H1 (cell line): ENCODE results near the gene ZNF316. TPM values are rescaled to one million over a fixed set of nuclear protein-coding genes. Genes with fewer than 3 reads are reported as not detected.

Experiments
- CTCF ChIP-seq, 3 experiments: IDR thresholded peaks; 1 replicate in 2 of 3; 2 replicates in 1 of 3; pipeline versions ENCODE4 v1.5.1 to v1.6.1; 2011; ENCODE audit warnings: low read length in 3 of 3, mild to moderate bottlenecking in 3 of 3, inconsistent platforms in 2 of 3, low read depth in 1 of 3, moderate library complexity in 1 of 3; ENCODE audit not compliant: insufficient read depth in 1 of 3; ENCODE audit errors: control extremely low read depth in 1 of 3
- RBBP5 ChIP-seq: IDR thresholded peaks from 2 replicates; pipeline ENCODE4 v1.7.1; 2012; ENCODE audit warnings: low read depth, mild to moderate bottlenecking, inconsistent platforms, low read length, moderate library complexity, borderline replicate concordance
- polyA plus RNA-seq, 7 experiments: library from polyadenylated mRNA; depleted of rRNA in 3 of 7; stranded (reverse) in 5 of 7; unstranded in 2 of 7; fragments of >200 nt in 5 of 7; fragments of 200-250 nt in 2 of 7; gene quantifications; 1 replicate in 5 of 7; 2 replicates in 1 of 7; 4 replicates in 1 of 7; pipeline versions ENCODE4 v1.2.1 to v1.2.3, GENCODE V29; 2011 to 2013; ENCODE audit warnings: missing spikeins in 2 of 7, mixed read lengths in 2 of 7
- total RNA-seq: library from RNA; stranded (reverse); fragmentation: NEBNext Ultra II Directional; extraction: Animal tissue kit (Norgen Biotek cat#: 25700); gene quantifications from 2 replicates; pipeline ENCODE4 v1.2.1, GENCODE V29; 2021

ZNF316 gene
- total and polyA plus RNA-seq, 2 of the 8 experiments (the other 6 are each of a cell fraction or from before 2014, with no cell fraction given), result 3.6 to 13.7 TPM

GRCh38 chr7:6618621-6619020 is 18.5 kb upstream of the ZNF316 start (continued):
- TF ChIP-seq RBBP5 (no peak), CTCF (IDR thresholded peaks at IDR 0.05; ENCODE audit: control extremely low read depth in 1 of 3, insufficient read depth in 1 of 3, low read depth in 1 of 3, low read length in 3 of 3) (no peak)
